ENCODE measurements around the gene BCAT1. TPM values are rescaled to one million over a fixed set of nuclear protein-coding genes. Genes with fewer than 3 reads are reported as not detected.

The BCAT1 gene
- total RNA-seq, 3 donors from 2014 or later (not counting 1 experiment from before 2014, with no cell fraction given): 0.61 to 4.4 (median 1.3) TPM

GRCh38 chr12:24881227-24881626 lies 67.7 kb downstream of the BCAT1 start:
- no peaks in the 10 kb centered on the region for H3K27me3 ChIP-seq (ENCODE audit: control insufficient read depth, insufficient read depth, low read length)
- no peak for TF ChIP-seq CTCF (IDR thresholded peaks at IDR 0.05)
- no peaks in the 10 kb centered on the region for H3K4me1 Mint-ChIP-seq

GRCh38 chr12:24880732-24881131 lies 68.2 kb downstream of the BCAT1 start:
- no peak overlapping the region for H3K27ac ChIP-seq (ENCODE audit: low read length)
- no peaks in the 10 kb centered on the region for H3K4me1 Mint-ChIP-seq
- DNase-seq (no peak), ATAC-seq (no peak)
- no peaks in the 10 kb centered on the region for H3K36me3 Mint-ChIP-seq
- H3K4me1 ChIP-seq (ENCODE audit: control insufficient read depth, insufficient read depth, low read length): no peaks in the 10 kb centered on the region
- H3K9me3 ChIP-seq (ENCODE audit: control insufficient read depth, insufficient read depth, low read length): no peaks in the 10 kb centered on the region
- WGBS (ENCODE audit: insufficient coverage): 94% methylated on average over 3 of the region's 5 CpGs
- H3K4me3 ChIP-seq (ENCODE audit: low read length): no peak overlapping the region
- no peak overlapping the region for H3K27ac Mint-ChIP-seq
- H3K36me3 ChIP-seq (ENCODE audit: control insufficient read depth, insufficient read depth, low read length): no peaks in the 10 kb centered on the region
- no peak for TF ChIP-seq CTCF (IDR thresholded peaks at IDR 0.05)
- no peaks in the 10 kb centered on the region for H3K27me3 Mint-ChIP-seq (ENCODE audit: low read depth in 2 of 2)
- intact Hi-C loops (cut with micrococcal nuclease): no loop called here
- H3K4me3 Mint-ChIP-seq: no peak overlapping the region
- H3K9me3 Mint-ChIP-seq: no peaks in the 10 kb centered on the region
- no peaks in the 10 kb centered on the region for H3K27me3 ChIP-seq (ENCODE audit: control insufficient read depth, insufficient read depth, low read length)

More at GRCh38 chr12:24881227-24881626, 67.7 kb downstream of the BCAT1 start:
- Mint-ChIP-seq H3K27ac (no peak overlapping the region), H3K9me3 (no peaks in the 10 kb centered on the region), H3K4me3 (no peak overlapping the region), H3K36me3 (no peaks in the 10 kb centered on the region), H3K27me3 (ENCODE audit: low read depth in 2 of 2) (no peaks in the 10 kb centered on the region)
- Histone ChIP-seq H3K4me3 (ENCODE audit: low read length) (no peak overlapping the region), H3K36me3 (ENCODE audit: control insufficient read depth, insufficient read depth, low read length) (no peaks in the 10 kb centered on the region), H3K27ac (ENCODE audit: low read length) (no peak overlapping the region), H3K4me1 (ENCODE audit: control insufficient read depth, insufficient read depth, low read length) (no peaks in the 10 kb centered on the region), H3K9me3 (ENCODE audit: control insufficient read depth, insufficient read depth, low read length) (no peaks in the 10 kb centered on the region)
- intact Hi-C loops (cut with micrococcal nuclease): no loop called here
- WGBS (ENCODE audit: insufficient coverage): 94% methylated on average over 8 of the region's 8 CpGs
- DNase-seq: no peak
- ATAC-seq: no peak

- no peaks in the 10 kb centered on the region for H3K4me1 ChIP-seq (ENCODE audit: control insufficient read depth, insufficient read depth, low read length)
- Mint-ChIP-seq H3K9me3 (no peaks in the 10 kb centered on the region), H3K36me3 (no peaks in the 10 kb centered on the region), H3K27ac (no peak overlapping the region), H3K4me1 (no peaks in the 10 kb centered on the region), H3K27me3 (ENCODE audit: low read depth in 2 of 2) (no peaks in the 10 kb centered on the region), H3K4me3 (no peak overlapping the region)
- no peaks in the 10 kb centered on the region for H3K36me3 ChIP-seq (ENCODE audit: control insufficient read depth, insufficient read depth, low read length)
- 83% methylated on average over 2 of the region's 2 CpGs for WGBS (ENCODE audit: insufficient coverage)
- ATAC-seq: no peak
- no peaks in the 10 kb centered on the region for H3K27me3 ChIP-seq (ENCODE audit: control insufficient read depth, insufficient read depth, low read length)
- H3K9me3 ChIP-seq (ENCODE audit: control insufficient read depth, insufficient read depth, low read length): no peaks in the 10 kb centered on the region
- H3K27ac ChIP-seq (ENCODE audit: low read length): no peak overlapping the region
- intact Hi-C loops (cut with micrococcal nuclease): no loop called here
- no peak for DNase-seq
- no peak overlapping the region for H3K4me3 ChIP-seq (ENCODE audit: low read length)
- TF ChIP-seq CTCF (IDR thresholded peaks at IDR 0.05): no peak
Measured at GRCh38 chr12:24879644-24880043, 69.3 kb downstream of the BCAT1 start.

- H3K4me3 ChIP-seq (ENCODE audit: low read length): no peak overlapping the region
- H3K4me1 ChIP-seq (ENCODE audit: control insufficient read depth, insufficient read depth, low read length): no peaks in the 10 kb centered on the region
- Mint-ChIP-seq H3K4me1 (no peaks in the 10 kb centered on the region), H3K9me3 (no peaks in the 10 kb centered on the region), H3K36me3 (no peaks in the 10 kb centered on the region), H3K27me3 (ENCODE audit: low read depth in 2 of 2) (no peaks in the 10 kb centered on the region), H3K4me3 (no peak overlapping the region), H3K27ac (no peak overlapping the region)
- DNase-seq (no peak), ATAC-seq (no peak)
- TF ChIP-seq CTCF (IDR thresholded peaks at IDR 0.05): no peak
- H3K36me3 ChIP-seq (ENCODE audit: control insufficient read depth, insufficient read depth, low read length): no peaks in the 10 kb centered on the region
- no peak overlapping the region for H3K27ac ChIP-seq (ENCODE audit: low read length)
- WGBS (ENCODE audit: insufficient coverage): no CpG with 5 or more reads among the region's 3 CpGs
- H3K9me3 ChIP-seq (ENCODE audit: control insufficient read depth, insufficient read depth, low read length): no peaks in the 10 kb centered on the region
- intact Hi-C loops (cut with micrococcal nuclease): no loop called here
- H3K27me3 ChIP-seq (ENCODE audit: control insufficient read depth, insufficient read depth, low read length): no peaks in the 10 kb centered on the region
Measured at GRCh38 chr12:24875014-24875413, 73.9 kb downstream of the BCAT1 start.

Data from natural killer cell (primary cell).